HCT116 (cell line): Measurements from ENCODE around the gene SLC18A2. TPM values are rescaled to one million over a fixed set of nuclear protein-coding genes. Genes with fewer than 3 reads are reported as not detected.

ENCODE experiments used
- ATAC-seq: fragments of 200-7000 bp; cut with Tn5 transposase; 2 replicates; pipeline ENCODE4 v1.9.1; 2020; ENCODE audit warnings: mild to moderate bottlenecking, moderate library complexity
- BruUV-seq: library from RNA; stranded (reverse); fragments of 400-500 nt; replicated peaks from 2 replicates; lab custom pipeline; 2021; lab: Mats Ljungman, UMichigan
- CTCF ChIA-PET: fragments of 300-600 bp; sonication (Branson Sonifier 250); formaldehyde crosslinking; loops from one replicate; lab custom pipeline; 2021; ENCODE audit warnings: antibody characterized with exemption; lab: Charles Lee
- POLR2A ChIA-PET: fragments of 300-600, 350-600 bp; sonication (Branson Sonifier 250); formaldehyde crosslinking; loops from one replicate; lab custom pipeline; 2021; ENCODE audit warnings: antibody characterized with exemption; lab: Charles Lee
- RAD21 ChIA-PET, 2 experiments: fragments of 300-600 bp; sonication (Branson Sonifier 250); formaldehyde crosslinking; loops; one replicate each; lab custom pipeline; 2023; ENCODE audit warnings: low total read pairs in 2 of 2; ENCODE audit not compliant: uncharacterized antibody in 2 of 2, unreplicated experiment in 2 of 2, low non-redundant PET in 1 of 2; lab: Charles Lee
- DNase-seq: peaks from one replicate; pipeline ENCODE4 v3.0.0-alpha.2; 2010; ENCODE audit warnings: low read depth, low spot score
- H2AFZ ChIP-seq: fragments of 200-600 bp; shearing (Covaris generic), sonication (generic); 2 replicates; pipeline ENCODE4 v1.6.1; 2017; ENCODE audit warnings: low read depth, mixed run types, mixed read lengths, antibody characterized with exemption, low read length; ENCODE audit not compliant: poor library complexity, severe bottlenecking
- H3K27ac ChIP-seq: 2 replicates; pipeline ENCODE4 v1.5.1; 2012; ENCODE audit warnings: low read depth, low read length
- H3K27me3 ChIP-seq: fragments of 200-600 bp; sonication (generic); 2 replicates; pipeline ENCODE4 v1.6.1; 2016; ENCODE audit warnings: mixed run types, low read length, mixed read lengths; ENCODE audit not compliant: insufficient read depth
- H3K36me3 ChIP-seq, 2 experiments: fragments of 200-500 bp in 1 of 2; fragments of 200-600 bp in 1 of 2; sonication (Bioruptor generic) in 1 of 2; sonication (generic) in 1 of 2; 2 replicates each; pipeline versions ENCODE4 v1.5.1 to v1.6.1; 2014 to 2016; ENCODE audit warnings: low read length in 2 of 2, inconsistent platforms in 1 of 2, mixed read lengths in 1 of 2, mixed run types in 1 of 2; ENCODE audit not compliant: insufficient read depth in 2 of 2, control insufficient read depth in 1 of 2
- H3K4me1 ChIP-seq, 2 experiments: fragments of 200-600 bp in 1 of 2; sonication (generic) in 1 of 2; 2 replicates each; pipeline versions ENCODE4 v1.5.1 to v1.6.1; 2012 to 2017; ENCODE audit warnings: low read length in 2 of 2, inconsistent platforms in 1 of 2, mild to moderate bottlenecking in 1 of 2, mixed read lengths in 1 of 2, mixed run types in 1 of 2, moderate library complexity in 1 of 2; ENCODE audit not compliant: insufficient read depth in 2 of 2, control insufficient read depth in 1 of 2
- H3K4me2 ChIP-seq: fragments of 200-600 bp; sonication (generic); 2 replicates; pipeline ENCODE4 v1.6.1; 2017; ENCODE audit warnings: mixed run types, low read length, mixed read lengths
- H3K4me3 ChIP-seq, 2 experiments: fragments of 200-600 bp in 1 of 2; sonication (generic) in 1 of 2; replicated peaks in 1 of 2; 2 replicates each; pipeline ENCODE4 v1.5.1; 2011 to 2016; ENCODE audit warnings: low read length in 2 of 2, control low read depth in 1 of 2, low read depth in 1 of 2, mild to moderate bottlenecking in 1 of 2, mixed read lengths in 1 of 2, mixed run types in 1 of 2
- H3K79me2 ChIP-seq: fragments of 200-600 bp; sonication (generic); 2 replicates; pipeline ENCODE4 v1.6.1; 2017; ENCODE audit warnings: mild to moderate bottlenecking, mixed run types, low read length, moderate library complexity, mixed read lengths; ENCODE audit not compliant: insufficient read depth
- H3K9ac ChIP-seq: fragments of 200-600 bp; sonication (generic); 2 replicates; pipeline ENCODE4 v1.6.1; 2016; ENCODE audit warnings: low read length, mixed read lengths
- H3K9me2 ChIP-seq: fragments of 200-600 bp; sonication (generic), shearing (Covaris generic); 2 replicates; pipeline ENCODE4 v1.6.1; 2017; ENCODE audit warnings: mixed run types, mild to moderate bottlenecking, moderate library complexity; ENCODE audit not compliant: insufficient read depth
- H3K9me3 ChIP-seq, 2 experiments: fragments of 200-500 bp in 1 of 2; fragments of 200-600 bp in 1 of 2; sonication (Bioruptor generic) in 1 of 2; sonication (generic) in 1 of 2; 2 replicates each; pipeline ENCODE4 v1.6.1; 2014 to 2017; ENCODE audit warnings: low read length in 2 of 2, mixed read lengths in 2 of 2, inconsistent platforms in 1 of 2, low read depth in 1 of 2, mild to moderate bottlenecking in 1 of 2, mixed run types in 1 of 2, moderate library complexity in 1 of 2; ENCODE audit not compliant: control insufficient read depth in 1 of 2, insufficient read depth in 1 of 2
- H4K20me1 ChIP-seq: fragments of 200-600 bp; sonication (generic), shearing (Covaris generic); 2 replicates; pipeline ENCODE4 v1.6.1; 2017; ENCODE audit warnings: mixed run types, mild to moderate bottlenecking, moderate library complexity; ENCODE audit not compliant: insufficient read depth
- CBX3 ChIP-seq: IDR thresholded peaks from 2 replicates; pipeline ENCODE4 v1.6.1; 2012; ENCODE audit warnings: low read depth
- CTCF ChIP-seq, 3 experiments: fragments of 200-600 bp in 1 of 3; sonication (generic) in 1 of 3; IDR thresholded peaks in 2 of 3; conservative IDR thresholded peaks in 1 of 3; 2 replicates each; pipeline ENCODE4 v1.5.1; 2012 to 2017; ENCODE audit warnings: low read depth in 2 of 3, low read length in 2 of 3, antibody characterized with exemption in 1 of 3, borderline replicate concordance in 1 of 3, control low read depth in 1 of 3, mild to moderate bottlenecking in 1 of 3, mixed read lengths in 1 of 3, mixed run types in 1 of 3, moderate library complexity in 1 of 3; ENCODE audit not compliant: insufficient read depth in 1 of 3
- EGR1 ChIP-seq: IDR thresholded peaks from 2 replicates; pipeline ENCODE4 v1.6.1; 2012; ENCODE audit warnings: low read depth
- EZH2 ChIP-seq: fragments of 200-600 bp; sonication (generic); IDR thresholded peaks from 2 replicates; pipeline ENCODE4 v1.6.1; 2017; ENCODE audit warnings: antibody characterized with exemption, mixed run types
- EZH2phosphoT487 ChIP-seq: fragments of 200-600 bp; IDR thresholded peaks from 2 replicates; pipeline ENCODE4 v1.6.1; 2018; ENCODE audit warnings: antibody characterized with exemption, borderline replicate concordance
- JUND ChIP-seq: IDR thresholded peaks from 2 replicates; pipeline ENCODE4 v1.6.1; 2012
- POLR2AphosphoS5 ChIP-seq: IDR thresholded peaks from 2 replicates; pipeline ENCODE4 v1.6.1; 2011; ENCODE audit warnings: mild to moderate bottlenecking, low read depth, low read length, moderate library complexity
- REST ChIP-seq: IDR thresholded peaks from 2 replicates; pipeline ENCODE4 v1.6.1; 2012; ENCODE audit warnings: low read depth
- SIN3A ChIP-seq: IDR thresholded peaks from 2 replicates; pipeline ENCODE4 v1.6.1; 2012; ENCODE audit warnings: low read depth
- SP1 ChIP-seq: IDR thresholded peaks from 2 replicates; pipeline ENCODE4 v1.6.1; 2012; ENCODE audit warnings: low read depth
- SRF ChIP-seq: IDR thresholded peaks from 2 replicates; pipeline ENCODE4 v1.6.1; 2012; ENCODE audit warnings: low read depth
- intact Hi-C: fragments of 100-400 bp; cut with micrococcal nuclease; formaldehyde crosslinking; loops from 2 replicates; pipeline ENCODE4 v1.10.0; 2022
- total RNA-seq: library from RNA; stranded (reverse); gene quantifications from one replicate; pipeline ENCODE4 v1.2.1, GENCODE V29; 2021; ENCODE audit not compliant: unreplicated experiment
- TF ChIP-seq, protein P1 (sequence below): IDR thresholded peaks from 2 replicates; pipeline ENCODE4 v1.6.1; 2012
- TF ChIP-seq, protein P2 (sequence below): IDR thresholded peaks from 2 replicates; pipeline ENCODE4 v1.6.1; 2012

The SLC18A2 gene
- total RNA-seq, 1 experiment from 2014 or later: not detected

GRCh38 chr10:117262291-117262902, 21.5 kb downstream of the SLC18A2 start:
- peaks cover 40% of the 10 kb centered on the region for H3K27me3 ChIP-seq

More at GRCh38 chr10:117262291-117262902, 21.5 kb downstream of the SLC18A2 start:
- peak; percentile 37 for ATAC-seq
- no peak overlapping the region for H3K27ac ChIP-seq
- intact Hi-C loops: no loop called here
- TF ChIP-seq SIN3A: no peak
- TF ChIP-seq EZH2phosphoT487: no peak
- no peak for TF ChIP-seq SP1
- TF ChIP-seq REST: no peak
- no peak for TF ChIP-seq EGR1
- TF ChIP-seq POLR2AphosphoS5: no peak
- TF ChIP-seq, protein P1, sequence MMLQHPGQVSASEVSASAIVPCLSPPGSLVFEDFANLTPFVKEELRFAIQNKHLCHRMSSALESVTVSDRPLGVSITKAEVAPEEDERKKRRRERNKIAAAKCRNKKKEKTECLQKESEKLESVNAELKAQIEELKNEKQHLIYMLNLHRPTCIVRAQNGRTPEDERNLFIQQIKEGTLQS: no peak
- no peak for TF ChIP-seq JUND
- no peak for TF ChIP-seq CTCF (IDR thresholded peaks at IDR 0.05 in 2 of 3, conservative IDR thresholded peaks at IDR 0.05 in 1 of 3; ENCODE audit: borderline replicate concordance in 1 of 3, insufficient read depth in 1 of 3, low read depth in 2 of 3, low read length in 2 of 3)
- TF ChIP-seq EZH2: no peak
- TF ChIP-seq CBX3: no peak
- TF ChIP-seq SRF: no peak
- TF ChIP-seq, protein P2, sequence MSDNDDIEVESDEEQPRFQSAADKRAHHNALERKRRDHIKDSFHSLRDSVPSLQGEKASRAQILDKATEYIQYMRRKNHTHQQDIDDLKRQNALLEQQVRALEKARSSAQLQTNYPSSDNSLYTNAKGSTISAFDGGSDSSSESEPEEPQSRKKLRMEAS: no peak
- DNase-seq: no peak
- no TSS peak for BruUV-seq
- H3K9ac ChIP-seq: no peak overlapping the region
- no peak overlapping the region for H2AFZ ChIP-seq
- no peaks in the 10 kb centered on the region for H3K9me3 ChIP-seq
- H3K4me3 ChIP-seq: no peak overlapping the region
- no peaks in the 10 kb centered on the region for H3K79me2 ChIP-seq
- H3K9me2 ChIP-seq: no peaks in the 10 kb centered on the region
- CTCF ChIA-PET: no interaction called here
- no peak overlapping the region for H3K4me2 ChIP-seq
- RAD21 ChIA-PET: no interaction called here
- no peaks in the 10 kb centered on the region for H3K4me1 ChIP-seq
- H4K20me1 ChIP-seq: no peaks in the 10 kb centered on the region
- H3K36me3 ChIP-seq: no peaks in the 10 kb centered on the region
- POLR2A ChIA-PET: no interaction called here
